Gastrocnemius medialis (tissue), 4 donors: ENCODE results near the gene PDE8A. TPM values are rescaled to one million over a fixed set of nuclear protein-coding genes. Genes with fewer than 3 reads are reported as not detected.

Source experiments
- ATAC-seq, 2 donors: fragments of 150-250 bp; one replicate each; pipeline ENCODE4 v1.9.1; 2016
- DNase-seq, 2 donors: peaks; one replicate each; pipeline ENCODE4 v3.0.0-alpha.2; 2019
- H3K27ac ChIP-seq, 4 donors: fragments of 200-600 bp; sonication (generic); 1 replicate in 1 of 4; 2 replicates in 3 of 4; pipeline ENCODE4 v1.5.1; 2016 to 2018; ENCODE audit warnings: mild to moderate bottlenecking in 2 of 4, moderate library complexity in 1 of 4
- H3K27me3 ChIP-seq, 3 donors: fragments of 200-600 bp; sonication (generic) in 2 of 3; 1 replicate in 1 of 3; 2 replicates in 2 of 3; pipeline versions ENCODE4 v1.5.1 to v1.6.0; 2016 to 2019; ENCODE audit warnings: mild to moderate bottlenecking in 1 of 3, moderate library complexity in 1 of 3
- H3K36me3 ChIP-seq, 2 donors: fragments of 200-600 bp; sonication (generic) in 1 of 2; one replicate each; pipeline ENCODE4 v1.5.1; 2017 to 2018
- H3K4me1 ChIP-seq, 2 donors: fragments of 200-600 bp; sonication (generic) in 1 of 2; one replicate each; pipeline ENCODE4 v1.5.1; 2016 to 2017; ENCODE audit warnings: mild to moderate bottlenecking in 2 of 2
- H3K4me3 ChIP-seq, 4 donors: fragments of 200-600 bp; sonication (generic) in 3 of 4; 1 replicate in 1 of 4; 2 replicates in 3 of 4; pipeline ENCODE4 v1.5.1; 2016 to 2019; ENCODE audit warnings: mild to moderate bottlenecking in 2 of 4
- H3K9me3 ChIP-seq, 3 donors: fragments of 200-600 bp; sonication (generic) in 2 of 3; 1 replicate in 1 of 3; 2 replicates in 2 of 3; pipeline ENCODE4 v1.5.1; 2016 to 2019
- POLR2A ChIP-seq, 2 donors: fragments of 450-650 bp; IDR thresholded peaks; one replicate each; pipeline ENCODE4 v1.6.1; 2017; ENCODE audit warnings: antibody characterized with exemption in 2 of 2, mild to moderate bottlenecking in 2 of 2, moderate library complexity in 2 of 2
- in situ Hi-C, 4 donors: fragments of 200-750 bp; cut with MboI; loops; one replicate each; pipeline versions ENCODE4 v1.15.0 to v1.8.0; 2017; ENCODE audit warnings: low sequenced_read_pairs in 4 of 4
- intact Hi-C: fragments of 100-400 bp; cut with DNase I; formaldehyde crosslinking; loops from one replicate; pipeline ENCODE4 v1.15.1; 2023; ENCODE audit warnings: low total_unique reads
- total RNA-seq, 4 donors: library from RNA; depleted of rRNA; stranded (reverse); fragments of >200 nt; gene quantifications; one replicate each; pipeline versions ENCODE4 v1.1.0 to v1.2.3, GENCODE V29; 2016
- TF ChIP-seq, protein P1 (sequence below), 5 experiments: fragments of 450-650 bp in 3 of 5; fragments of 200-600 bp in 2 of 5; sonication (generic) in 2 of 5; IDR thresholded peaks in 4 of 5; conservative IDR thresholded peaks in 1 of 5; 1 replicate in 4 of 5; 2 replicates in 1 of 5; pipeline ENCODE4 v1.5.1; 2016 to 2019; ENCODE audit warnings: antibody characterized with exemption in 5 of 5, mild to moderate bottlenecking in 3 of 5, moderate library complexity in 3 of 5

PDE8A gene
- total RNA-seq, 4 donors from 2014 or later = 6.3 to 20.6 (median 13.9) TPM

DNA sequence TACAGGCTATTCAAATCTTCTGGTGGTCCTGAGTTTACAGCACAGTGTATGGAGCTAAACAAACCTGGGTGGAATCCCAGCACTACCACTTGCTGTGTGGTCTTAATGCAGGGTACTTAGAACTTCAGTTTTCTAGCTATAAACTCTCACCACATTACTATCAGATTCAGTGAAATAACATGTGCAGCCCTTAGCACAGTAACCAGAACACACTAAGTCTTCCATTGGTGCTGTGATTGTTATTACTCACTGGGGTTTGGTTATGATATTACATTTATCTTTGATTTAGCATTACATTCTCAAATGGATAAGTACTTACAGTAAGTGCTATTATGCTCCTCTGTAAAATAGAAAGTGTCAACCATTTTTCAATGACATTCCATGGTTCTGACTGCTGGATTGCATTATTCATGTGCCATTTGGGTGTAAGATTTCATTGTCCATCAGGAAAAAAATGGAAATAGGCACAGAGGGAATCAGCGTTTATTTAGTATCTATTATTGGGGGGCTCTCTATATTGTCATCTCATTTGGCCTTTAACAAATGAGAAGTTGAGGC lies 81.9 kb downstream of the PDE8A start:
- Histone ChIP-seq H3K27me3 (no peaks in the 10 kb centered on the region), H3K27ac (no peak overlapping the region), H3K9me3 (no peaks in the 10 kb centered on the region), H3K4me3 (no peak overlapping the region), H3K36me3 (no peaks in the 10 kb centered on the region), H3K4me1 (peaks cover 14 to 17% of the 10 kb centered on the region in 2 donors)
- DNase-seq (no peak), ATAC-seq (no peak)
- TF ChIP-seq, protein P1, sequence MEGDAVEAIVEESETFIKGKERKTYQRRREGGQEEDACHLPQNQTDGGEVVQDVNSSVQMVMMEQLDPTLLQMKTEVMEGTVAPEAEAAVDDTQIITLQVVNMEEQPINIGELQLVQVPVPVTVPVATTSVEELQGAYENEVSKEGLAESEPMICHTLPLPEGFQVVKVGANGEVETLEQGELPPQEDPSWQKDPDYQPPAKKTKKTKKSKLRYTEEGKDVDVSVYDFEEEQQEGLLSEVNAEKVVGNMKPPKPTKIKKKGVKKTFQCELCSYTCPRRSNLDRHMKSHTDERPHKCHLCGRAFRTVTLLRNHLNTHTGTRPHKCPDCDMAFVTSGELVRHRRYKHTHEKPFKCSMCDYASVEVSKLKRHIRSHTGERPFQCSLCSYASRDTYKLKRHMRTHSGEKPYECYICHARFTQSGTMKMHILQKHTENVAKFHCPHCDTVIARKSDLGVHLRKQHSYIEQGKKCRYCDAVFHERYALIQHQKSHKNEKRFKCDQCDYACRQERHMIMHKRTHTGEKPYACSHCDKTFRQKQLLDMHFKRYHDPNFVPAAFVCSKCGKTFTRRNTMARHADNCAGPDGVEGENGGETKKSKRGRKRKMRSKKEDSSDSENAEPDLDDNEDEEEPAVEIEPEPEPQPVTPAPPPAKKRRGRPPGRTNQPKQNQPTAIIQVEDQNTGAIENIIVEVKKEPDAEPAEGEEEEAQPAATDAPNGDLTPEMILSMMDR (IDR thresholded peaks at IDR 0.05 in 4 of 5, conservative IDR thresholded peaks at IDR 0.05 in 1 of 5) = no peak
- no peak for TF ChIP-seq POLR2A (IDR thresholded peaks at IDR 0.05)
- intact Hi-C loops = no loop called here
- in situ Hi-C loops = no loop called here

DNA sequence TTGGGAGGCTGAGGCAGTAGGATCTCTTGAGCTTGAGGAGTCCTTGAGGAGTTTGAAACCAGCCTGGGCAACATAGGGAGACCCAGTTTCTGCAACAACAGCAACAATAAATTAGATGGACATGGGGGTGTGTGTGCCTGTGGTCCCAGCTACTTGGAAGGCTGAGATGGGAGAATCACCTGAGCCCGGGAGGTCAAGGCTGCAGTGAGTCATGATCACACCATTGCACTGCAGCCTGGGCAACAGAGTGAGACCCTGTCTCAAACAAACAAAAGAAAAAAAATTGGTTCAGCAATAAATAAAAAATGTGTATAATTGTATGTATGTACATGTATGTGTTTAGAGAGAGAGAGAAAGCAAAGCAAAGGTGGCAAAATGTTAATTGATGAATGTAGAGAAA lies 83.1 kb downstream of the PDE8A start:
- intact Hi-C loops = no loop called here
- in situ Hi-C loops = no loop called here
- TF ChIP-seq, protein P1 (IDR thresholded peaks at IDR 0.05 in 4 of 5, conservative IDR thresholded peaks at IDR 0.05 in 1 of 5) = no peak
- TF ChIP-seq POLR2A (IDR thresholded peaks at IDR 0.05) = no peak
- no peak for ATAC-seq
- Histone ChIP-seq H3K27me3 (no peaks in the 10 kb centered on the region), H3K4me3 (no peak overlapping the region), H3K4me1 (peaks cover 14 to 17% of the 10 kb centered on the region in 2 donors), H3K9me3 (no peaks in the 10 kb centered on the region), H3K36me3 (peaks cover 0 to 5% of the 10 kb centered on the region in 2 donors), H3K27ac (no peak overlapping the region)
- no peak for DNase-seq

DNA sequence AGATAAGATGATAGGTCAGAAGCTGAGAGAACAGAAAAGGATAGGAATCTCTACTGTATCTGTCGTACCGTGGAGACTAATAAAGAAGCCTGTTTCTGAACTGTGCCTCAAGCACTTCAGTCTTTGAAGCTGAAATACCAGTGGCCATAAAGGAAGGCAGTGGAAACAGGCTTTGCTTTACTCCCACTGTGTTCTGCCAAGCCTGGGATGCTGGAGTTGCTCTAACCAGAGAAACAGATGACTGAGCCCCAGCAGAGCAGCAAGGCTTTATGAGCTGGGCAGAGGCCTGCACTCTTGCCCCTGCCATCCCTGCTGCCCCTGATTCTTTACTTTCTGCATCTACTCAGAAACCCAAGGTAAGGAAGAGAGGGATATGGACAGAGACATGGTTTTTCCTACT lies 89.4 kb downstream of the PDE8A start:
- no peaks in the 10 kb centered on the region for H3K4me1 ChIP-seq
- intact Hi-C loops (no loop called here), in situ Hi-C loops (no loop called here)
- no peaks in the 10 kb centered on the region for H3K27me3 ChIP-seq
- ATAC-seq = no peak
- TF ChIP-seq POLR2A (IDR thresholded peaks at IDR 0.05) = no peak
- TF ChIP-seq, protein P1 (IDR thresholded peaks at IDR 0.05 in 4 of 5, conservative IDR thresholded peaks at IDR 0.05 in 1 of 5) = no peak
- no peak overlapping the region for H3K4me3 ChIP-seq
- H3K27ac ChIP-seq = no peak overlapping the region
- DNase-seq = no peak
- H3K36me3 ChIP-seq = peaks cover 0 to 21% of the 10 kb centered on the region in 2 donors
- no peaks in the 10 kb centered on the region for H3K9me3 ChIP-seq

DNA sequence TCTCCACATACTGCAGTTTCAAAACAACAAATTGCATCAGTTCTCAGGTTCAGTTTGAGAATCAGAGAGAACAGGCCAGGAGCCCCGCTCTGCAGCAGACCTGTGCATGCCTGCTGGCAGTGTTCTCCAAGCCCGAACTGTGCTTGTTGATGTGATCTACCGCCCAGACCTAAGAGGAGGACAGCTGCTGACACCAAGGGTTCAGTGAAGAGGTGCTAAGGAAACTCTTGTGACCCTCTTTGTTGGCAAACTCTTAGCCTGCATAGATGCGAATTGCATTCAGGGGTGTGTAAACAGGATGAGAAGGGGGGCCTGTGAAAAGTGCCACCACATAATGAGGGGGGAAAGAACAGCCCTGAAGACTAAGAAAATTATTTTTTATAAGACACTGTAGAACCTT lies 89.8 kb downstream of the PDE8A start:
- no peak for ATAC-seq
- intact Hi-C loops (no loop called here), in situ Hi-C loops (no loop called here)
- Histone ChIP-seq H3K27me3 (no peaks in the 10 kb centered on the region), H3K4me3 (no peak overlapping the region), H3K27ac (no peak overlapping the region), H3K9me3 (no peaks in the 10 kb centered on the region), H3K4me1 (no peaks in the 10 kb centered on the region), H3K36me3 (peaks cover 0 to 21% of the 10 kb centered on the region in 2 donors)
- TF ChIP-seq, protein P1 (IDR thresholded peaks at IDR 0.05 in 4 of 5, conservative IDR thresholded peaks at IDR 0.05 in 1 of 5) = no peak
- no peak for TF ChIP-seq POLR2A (IDR thresholded peaks at IDR 0.05)
- no peak for DNase-seq

DNA sequence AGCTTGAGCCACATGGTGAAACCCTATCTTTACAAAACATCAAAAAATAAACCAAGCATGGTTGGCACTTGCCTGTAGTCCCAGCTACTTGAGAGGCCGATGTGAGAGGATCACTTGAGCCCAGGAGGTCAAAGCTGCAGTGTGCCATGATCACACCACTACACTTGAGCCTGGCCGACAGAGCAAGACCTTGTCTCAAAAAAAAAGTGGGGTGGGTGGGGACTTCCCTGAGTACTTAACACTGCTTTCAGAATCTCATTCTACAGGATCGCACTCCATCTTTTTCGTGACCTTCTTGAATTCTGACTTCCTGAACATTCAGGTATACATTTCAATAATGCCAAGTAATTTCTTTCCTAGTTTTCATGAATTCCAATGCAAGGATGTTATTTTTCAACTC lies 91.3 kb downstream of the PDE8A start:
- H3K27ac ChIP-seq = no peak overlapping the region
- H3K4me3 ChIP-seq = no peak overlapping the region
- intact Hi-C loops (no loop called here), in situ Hi-C loops (no loop called here)
- H3K36me3 ChIP-seq = peaks cover 0 to 21% of the 10 kb centered on the region in 2 donors
- no peaks in the 10 kb centered on the region for H3K9me3 ChIP-seq
- H3K4me1 ChIP-seq = no peaks in the 10 kb centered on the region
- DNase-seq (no peak), ATAC-seq (no peak)
- no peaks in the 10 kb centered on the region for H3K27me3 ChIP-seq
- TF ChIP-seq, protein P1 (IDR thresholded peaks at IDR 0.05 in 4 of 5, conservative IDR thresholded peaks at IDR 0.05 in 1 of 5) = no peak
- TF ChIP-seq POLR2A (IDR thresholded peaks at IDR 0.05) = no peak
